ENCODE measurements around the gene JAG2. TPM values are rescaled to one million over a fixed set of nuclear protein-coding genes. Genes with fewer than 3 reads are reported as not detected.

The JAG2 gene
- total and polyA plus RNA-seq, 2 of the 4 experiments (the other 2 are of a cell fraction), result 0.18 to 0.58 TPM

DNA sequence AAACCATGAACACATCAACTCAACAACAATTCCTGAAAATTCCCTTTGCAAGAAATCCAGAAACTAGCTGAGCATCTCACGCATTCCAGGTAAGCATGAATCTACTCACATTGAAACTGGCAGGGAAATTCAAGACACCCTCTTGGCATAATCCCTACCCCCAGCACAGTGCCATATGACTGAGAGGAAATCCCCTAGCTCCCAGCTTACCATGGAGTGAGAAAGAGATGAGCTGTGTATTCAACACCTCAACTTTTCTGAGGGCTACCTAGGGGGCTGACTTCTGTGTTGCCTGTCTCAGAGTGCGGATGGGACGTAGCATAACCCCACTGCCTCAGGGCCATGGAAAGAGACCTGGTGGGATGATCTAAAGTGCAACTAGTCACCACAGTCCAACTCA, 65.7 kb downstream of the JAG2 start:
- H2AK9ac ChIP-seq (replicated peaks; ENCODE audit: low read depth, low read length, poor library complexity), result no peak overlapping the region
- H4K20me1 ChIP-seq (ENCODE audit: insufficient read depth, low read length), result no peaks in the 10 kb centered on the region
- dilution Hi-C loops (cut with HindIII; ENCODE audit: low sequenced_read_pairs, unreplicated experiment) (no loop called here), intact Hi-C loops (cut with micrococcal nuclease) (no loop called here), in situ Hi-C loops (cut with MboI; ENCODE audit: low sequenced_read_pairs) (no loop called here)
- H3K9me1 ChIP-seq (ENCODE audit: insufficient read depth, low read length), result no peaks in the 10 kb centered on the region
- POLR2A ChIA-PET (ENCODE audit: unreplicated experiment), result no interaction called here
- H3K9ac ChIP-seq (ENCODE audit: low read depth, low read length), result no peak overlapping the region
- H3K56ac ChIP-seq (ENCODE audit: extremely low read depth, insufficient read depth, low read length), result no peak overlapping the region
- no peak overlapping the region for H2BK5ac ChIP-seq (ENCODE audit: low read depth, low read length, poor library complexity, severe bottlenecking)
- peaks cover 7% of the 10 kb centered on the region; the same call in 1 of the 2 replicates for H3K9me3 ChIP-seq (ENCODE audit: control insufficient read depth, insufficient read depth, low read length)
- no peak overlapping the region for H3K27ac ChIP-seq (ENCODE audit: insufficient read depth, low read length)
- no peaks in the 10 kb centered on the region for H3K36me3 ChIP-seq (ENCODE audit: control insufficient read depth, insufficient read depth, low read length)
- no peak overlapping the region for H3K23ac ChIP-seq (ENCODE audit: low read depth, low read length)
- no peak overlapping the region for H2AFZ ChIP-seq (replicated peaks; ENCODE audit: low read length, poor library complexity)
- no peak overlapping the region for H2AK5ac ChIP-seq (ENCODE audit: low read depth, low read length)
- no peaks in the 10 kb centered on the region for H3K4me1 ChIP-seq (ENCODE audit: control insufficient read depth, insufficient read depth, low read length)
- H2BK20ac ChIP-seq (ENCODE audit: low read depth, low read length), result no peak overlapping the region
- CTCF ChIA-PET, result interaction anchor here (1.4 kb wide), 1 partner anchor 12 kb away, joined by 3 read pairs; no protein-coding TSS in a partner anchor
- no peak overlapping the region for H3K4me3 ChIP-seq (ENCODE audit: insufficient read depth, low read depth, low read length)
- TF ChIP-seq RAD21 (IDR thresholded peaks at IDR 0.05; ENCODE audit: low read length) (no peak), CEBPB (IDR thresholded peaks at IDR 0.05; ENCODE audit: low read depth, low read length) (no peak), BHLHE40 (IDR thresholded peaks at IDR 0.05; ENCODE audit: low read depth, low read length) (no peak), NFE2L2 (IDR thresholded peaks at IDR 0.05; ENCODE audit: low read depth, low read length) (no peak), CHD1 (IDR thresholded peaks at IDR 0.05; ENCODE audit: low read depth, low read length) (no peak), RFX5 (IDR thresholded peaks at IDR 0.05; ENCODE audit: low read depth, low read length) (no peak), MAZ (IDR thresholded peaks at IDR 0.05; ENCODE audit: borderline replicate concordance, low read depth, low read length) (no peak)
- TF ChIP-seq, protein P1, sequence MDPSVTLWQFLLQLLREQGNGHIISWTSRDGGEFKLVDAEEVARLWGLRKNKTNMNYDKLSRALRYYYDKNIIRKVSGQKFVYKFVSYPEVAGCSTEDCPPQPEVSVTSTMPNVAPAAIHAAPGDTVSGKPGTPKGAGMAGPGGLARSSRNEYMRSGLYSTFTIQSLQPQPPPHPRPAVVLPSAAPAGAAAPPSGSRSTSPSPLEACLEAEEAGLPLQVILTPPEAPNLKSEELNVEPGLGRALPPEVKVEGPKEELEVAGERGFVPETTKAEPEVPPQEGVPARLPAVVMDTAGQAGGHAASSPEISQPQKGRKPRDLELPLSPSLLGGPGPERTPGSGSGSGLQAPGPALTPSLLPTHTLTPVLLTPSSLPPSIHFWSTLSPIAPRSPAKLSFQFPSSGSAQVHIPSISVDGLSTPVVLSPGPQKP (IDR thresholded peaks at IDR 0.05; ENCODE audit: borderline replicate concordance, low read depth, low read length), result no peak
- TF ChIP-seq, protein P2, sequence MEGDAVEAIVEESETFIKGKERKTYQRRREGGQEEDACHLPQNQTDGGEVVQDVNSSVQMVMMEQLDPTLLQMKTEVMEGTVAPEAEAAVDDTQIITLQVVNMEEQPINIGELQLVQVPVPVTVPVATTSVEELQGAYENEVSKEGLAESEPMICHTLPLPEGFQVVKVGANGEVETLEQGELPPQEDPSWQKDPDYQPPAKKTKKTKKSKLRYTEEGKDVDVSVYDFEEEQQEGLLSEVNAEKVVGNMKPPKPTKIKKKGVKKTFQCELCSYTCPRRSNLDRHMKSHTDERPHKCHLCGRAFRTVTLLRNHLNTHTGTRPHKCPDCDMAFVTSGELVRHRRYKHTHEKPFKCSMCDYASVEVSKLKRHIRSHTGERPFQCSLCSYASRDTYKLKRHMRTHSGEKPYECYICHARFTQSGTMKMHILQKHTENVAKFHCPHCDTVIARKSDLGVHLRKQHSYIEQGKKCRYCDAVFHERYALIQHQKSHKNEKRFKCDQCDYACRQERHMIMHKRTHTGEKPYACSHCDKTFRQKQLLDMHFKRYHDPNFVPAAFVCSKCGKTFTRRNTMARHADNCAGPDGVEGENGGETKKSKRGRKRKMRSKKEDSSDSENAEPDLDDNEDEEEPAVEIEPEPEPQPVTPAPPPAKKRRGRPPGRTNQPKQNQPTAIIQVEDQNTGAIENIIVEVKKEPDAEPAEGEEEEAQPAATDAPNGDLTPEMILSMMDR (conservative IDR thresholded peaks at IDR 0.05; ENCODE audit: low read depth, low read length), result no peak
- ATAC-seq (ENCODE audit: low read depth) (no peak), DNase-seq (no peak)
- H4K5ac ChIP-seq (ENCODE audit: low read depth, low read length), result no peak overlapping the region
- no peak overlapping the region for H3K4me2 ChIP-seq (ENCODE audit: low read depth, low read length)
- H3K18ac ChIP-seq (ENCODE audit: low read depth, low read length), result no peak overlapping the region
- H2BK120ac ChIP-seq (ENCODE audit: low read depth, low read length), result no peak overlapping the region
- no peak overlapping the region for H3K14ac ChIP-seq (replicated peaks; ENCODE audit: low read depth, low read length)
- BruUV-seq (replicated peaks), result no TSS peak
- H3K27me3 ChIP-seq (ENCODE audit: control insufficient read depth, insufficient read depth, low read length), result peaks cover 39% of the 10 kb centered on the region
- H4K91ac ChIP-seq (ENCODE audit: insufficient read depth, low read depth, low read length), result no peak overlapping the region
- H4K8ac ChIP-seq (ENCODE audit: low read depth in 2 of 2, low read length in 2 of 2), result no peak overlapping the region
- 50% methylated on average over 1 of the region's 3 CpGs; no CpG with 5 or more reads in 1 of the 2 experiments for WGBS, 2 experiments (ENCODE audit: extremely low coverage in 2 of 2, insufficient read length in 1 of 2)
- no peaks in the 10 kb centered on the region for H3K79me1 ChIP-seq (ENCODE audit: low read depth in 1 of 2, low read length in 2 of 2)
- no peak overlapping the region for H3K4ac ChIP-seq (ENCODE audit: low read depth, low read length)
- no peak overlapping the region for H2BK15ac ChIP-seq (ENCODE audit: low read depth, low read length)

Data from IMR-90 (cell line).